Activated CD4-positive, alpha-beta T cell treated with anti-CD3 and anti-CD28 coated beads, Interleukin-10, Interleukin-2, amounts not matched to agents 100 ng/mL and 50 ng/mL, durations not matched to agents 16 hours and 8 hours (primary cell): Measurements from ENCODE around the gene OSMR.
A peak's percentile ranks its signal among the peaks of the same experiment; 100 is the strongest.

ENCODE experiments used
- DNase-seq: peaks from one replicate; pipeline ENCODE4 v3.0.0-alpha.2; 2020

The OSMR gene

GRCh38 chr5:38845526-38846378, at the start of gene OSMR:
Gene OSMR, plus strand, starts transcription at chr5:38846012. Its CDS starts 23,033 bp downstream, at chr5:38869045.
- peak; percentile 7 for DNase-seq

GRCh38 chr5:38796742-38797108, 49.1 kb upstream of the OSMR start:
- DNase-seq, result no peak

GRCh38 chr5:38797838-38798237, 48.0 kb upstream of the OSMR start:
- DNase-seq, result no peak

GRCh38 chr5:38799556-38800377, 46.0 kb upstream of the OSMR start:
- DNase-seq, result no peak

GRCh38 chr5:38800515-38800914, 45.3 kb upstream of the OSMR start:
- no peak for DNase-seq

- DNase-seq, result no peak
Measured at GRCh38 chr5:38802125-38802524, 43.7 kb upstream of the OSMR start.

GRCh38 chr5:38803246-38803645, 42.6 kb upstream of the OSMR start:
- DNase-seq, result no peak

GRCh38 chr5:38806775-38807258, 39.0 kb upstream of the OSMR start:
- peak; percentile 63 for DNase-seq

- DNase-seq, result no peak
Measured at GRCh38 chr5:38807570-38808483, 38.0 kb upstream of the OSMR start.

GRCh38 chr5:38808666-38809343, 37.0 kb upstream of the OSMR start:
- DNase-seq, result no peak

GRCh38 chr5:38809388-38810359, 36.1 kb upstream of the OSMR start:
- DNase-seq, result peak; percentile 71

- no peak for DNase-seq
Measured at GRCh38 chr5:38814879-38815278, 30.9 kb upstream of the OSMR start.

GRCh38 chr5:38816083-38817030, 29.5 kb upstream of the OSMR start:
- DNase-seq, result no peak

- DNase-seq, result no peak
Measured at GRCh38 chr5:38821679-38822078, 24.1 kb upstream of the OSMR start.

GRCh38 chr5:38823503-38823902, 22.3 kb upstream of the OSMR start:
- no peak for DNase-seq

GRCh38 chr5:38824821-38825220, 21.0 kb upstream of the OSMR start:
- peak; percentile 30 for DNase-seq

GRCh38 chr5:38825494-38825893, 20.3 kb upstream of the OSMR start:
- no peak for DNase-seq

GRCh38 chr5:38827525-38827924, 18.3 kb upstream of the OSMR start:
- peak; percentile 58 for DNase-seq

GRCh38 chr5:38830521-38831051, 15.2 kb upstream of the OSMR start:
- no peak for DNase-seq
